Smooth muscle cell (in vitro differentiated cells): ENCODE measurements around the gene AQP12A. TPM values are rescaled to one million over a fixed set of nuclear protein-coding genes. Genes with fewer than 3 reads are reported as not detected.

Experiments used
- DNase-seq: peaks from one replicate; lab custom pipeline; 2025; ENCODE audit not compliant: unreplicated experiment; lab: John Stamatoyannopoulos, UW
- H2AFZ ChIP-seq: fragments of 200-600 bp; sonication (generic); 2 replicates; pipeline ENCODE4 v1.6.0; 2016; ENCODE audit warnings: antibody characterized with exemption, low read depth, mild to moderate bottlenecking
- H3F3A ChIP-seq: fragments of 200-600 bp; sonication (generic); 2 replicates; pipeline ENCODE4 v1.6.0; 2017; ENCODE audit warnings: antibody characterized with exemption, low read depth
- H3K27ac ChIP-seq: fragments of 200-600 bp; sonication (generic); 2 replicates; pipeline ENCODE4 v1.5.1; 2016; ENCODE audit warnings: low read depth, mild to moderate bottlenecking
- H3K27me3 ChIP-seq: fragments of 200-600 bp; sonication (generic); 2 replicates; pipeline ENCODE4 v1.6.1; 2016; ENCODE audit warnings: low read depth, mild to moderate bottlenecking
- H3K36me3 ChIP-seq: fragments of 200-600 bp; sonication (generic); 2 replicates; pipeline ENCODE4 v1.5.1; 2016; ENCODE audit warnings: low read depth
- H3K4me1 ChIP-seq: fragments of 200-600 bp; sonication (generic); 2 replicates; pipeline ENCODE4 v1.5.1; 2016; ENCODE audit warnings: low read depth
- H3K4me2 ChIP-seq: fragments of 200-600 bp; sonication (generic); 2 replicates; pipeline ENCODE4 v1.6.0; 2016; ENCODE audit warnings: mild to moderate bottlenecking
- H3K4me3 ChIP-seq: fragments of 200-600 bp; sonication (generic); 2 replicates; pipeline ENCODE4 v1.5.1; 2016; ENCODE audit warnings: mild to moderate bottlenecking
- H3K79me2 ChIP-seq: fragments of 200-600 bp; sonication (generic); 2 replicates; pipeline ENCODE4 v1.6.0; 2016; ENCODE audit warnings: low read depth, mild to moderate bottlenecking
- H3K9ac ChIP-seq: fragments of 200-600 bp; sonication (generic); 2 replicates; pipeline ENCODE4 v1.6.0; 2016; ENCODE audit warnings: low read depth
- H3K9me3 ChIP-seq: fragments of 200-600 bp; sonication (generic); replicated peaks from 2 replicates; pipeline ENCODE4 v1.5.1; 2016; ENCODE audit warnings: low read depth
- H4K20me1 ChIP-seq: fragments of 200-600 bp; sonication (generic); 2 replicates; pipeline ENCODE4 v1.6.0; 2016; ENCODE audit warnings: low read depth
- WGBS: methylation state at CpG from one replicate; pipeline ENCODE4 v1.1.7; 2016; ENCODE audit warnings: low lambda C conversion rate; 5-methylcytosine and 5-hydroxymethylcytosine counted together
- polyA plus RNA-seq: library from polyadenylated mRNA; unstranded; fragments of >200 nt; fragmentation: Nextera tagmentation; extraction: Ambion mirVana; gene quantifications from 2 replicates; pipeline ENCODE4 v1.2.1, GENCODE V29; 2016
- total RNA-seq: library from RNA; depleted of rRNA; stranded (reverse); fragments of >200 nt; gene quantifications from 2 replicates; pipeline ENCODE4 v1.2.3, GENCODE V29; 2014
- TF ChIP-seq, protein P1 (sequence below): fragments of 200-600 bp; sonication (generic); IDR thresholded peaks from 2 replicates; pipeline ENCODE4 v1.5.1; 2017; ENCODE audit warnings: borderline replicate concordance, mild to moderate bottlenecking, antibody characterized with exemption; ENCODE audit not compliant: insufficient read depth, poor library complexity, severe bottlenecking

The AQP12A gene
- total and polyA plus RNA-seq, 2 experiments from 2014 or later: not detected

DNA sequence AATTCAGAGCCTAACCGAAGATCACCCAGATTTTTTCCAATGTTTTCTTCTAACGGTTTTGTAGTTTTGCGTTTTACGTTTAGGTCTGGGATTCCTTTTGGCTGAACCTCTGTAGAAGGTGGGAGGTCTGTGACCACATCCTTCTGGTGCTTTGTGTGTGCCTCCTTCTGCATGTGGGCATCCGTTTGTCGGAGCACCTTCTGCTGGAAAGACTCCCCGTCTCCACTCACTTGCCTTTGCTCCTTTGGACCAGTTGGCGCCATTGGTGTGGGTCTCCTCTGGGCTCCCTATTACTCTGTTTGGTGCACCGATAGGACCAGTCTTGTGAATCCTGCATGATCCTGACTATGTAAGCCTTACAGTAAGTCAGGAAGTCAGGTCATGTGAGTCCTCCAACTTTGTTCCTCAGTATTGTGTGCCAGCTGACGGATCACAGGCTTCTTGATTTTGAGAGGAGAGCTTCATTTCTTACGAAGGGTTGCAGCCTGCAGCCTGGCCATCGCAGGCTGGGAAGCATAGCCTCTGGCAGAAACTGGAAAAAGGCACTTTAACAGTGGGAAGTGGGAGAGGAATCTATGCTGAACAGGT, 13.6 kb downstream of the AQP12A start:
- no peak overlapping the region for H3K27ac ChIP-seq
- H3K9ac ChIP-seq: no peak overlapping the region
- no peak overlapping the region for H3K4me3 ChIP-seq
- no peaks in the 10 kb centered on the region for H4K20me1 ChIP-seq
- H3K79me2 ChIP-seq: no peaks in the 10 kb centered on the region
- TF ChIP-seq, protein P1, sequence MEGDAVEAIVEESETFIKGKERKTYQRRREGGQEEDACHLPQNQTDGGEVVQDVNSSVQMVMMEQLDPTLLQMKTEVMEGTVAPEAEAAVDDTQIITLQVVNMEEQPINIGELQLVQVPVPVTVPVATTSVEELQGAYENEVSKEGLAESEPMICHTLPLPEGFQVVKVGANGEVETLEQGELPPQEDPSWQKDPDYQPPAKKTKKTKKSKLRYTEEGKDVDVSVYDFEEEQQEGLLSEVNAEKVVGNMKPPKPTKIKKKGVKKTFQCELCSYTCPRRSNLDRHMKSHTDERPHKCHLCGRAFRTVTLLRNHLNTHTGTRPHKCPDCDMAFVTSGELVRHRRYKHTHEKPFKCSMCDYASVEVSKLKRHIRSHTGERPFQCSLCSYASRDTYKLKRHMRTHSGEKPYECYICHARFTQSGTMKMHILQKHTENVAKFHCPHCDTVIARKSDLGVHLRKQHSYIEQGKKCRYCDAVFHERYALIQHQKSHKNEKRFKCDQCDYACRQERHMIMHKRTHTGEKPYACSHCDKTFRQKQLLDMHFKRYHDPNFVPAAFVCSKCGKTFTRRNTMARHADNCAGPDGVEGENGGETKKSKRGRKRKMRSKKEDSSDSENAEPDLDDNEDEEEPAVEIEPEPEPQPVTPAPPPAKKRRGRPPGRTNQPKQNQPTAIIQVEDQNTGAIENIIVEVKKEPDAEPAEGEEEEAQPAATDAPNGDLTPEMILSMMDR: no peak
- H3K36me3 ChIP-seq: no peaks in the 10 kb centered on the region
- WGBS: 87% methylated on average over 12 of the region's 12 CpGs
- H2AFZ ChIP-seq: no peak overlapping the region
- no peaks in the 10 kb centered on the region for H3F3A ChIP-seq
- no peaks in the 10 kb centered on the region for H3K4me1 ChIP-seq
- no peak overlapping the region for H3K4me2 ChIP-seq
- no peak for DNase-seq
- no peaks in the 10 kb centered on the region for H3K9me3 ChIP-seq
- H3K27me3 ChIP-seq: peaks cover 8% of the 10 kb centered on the region

DNA sequence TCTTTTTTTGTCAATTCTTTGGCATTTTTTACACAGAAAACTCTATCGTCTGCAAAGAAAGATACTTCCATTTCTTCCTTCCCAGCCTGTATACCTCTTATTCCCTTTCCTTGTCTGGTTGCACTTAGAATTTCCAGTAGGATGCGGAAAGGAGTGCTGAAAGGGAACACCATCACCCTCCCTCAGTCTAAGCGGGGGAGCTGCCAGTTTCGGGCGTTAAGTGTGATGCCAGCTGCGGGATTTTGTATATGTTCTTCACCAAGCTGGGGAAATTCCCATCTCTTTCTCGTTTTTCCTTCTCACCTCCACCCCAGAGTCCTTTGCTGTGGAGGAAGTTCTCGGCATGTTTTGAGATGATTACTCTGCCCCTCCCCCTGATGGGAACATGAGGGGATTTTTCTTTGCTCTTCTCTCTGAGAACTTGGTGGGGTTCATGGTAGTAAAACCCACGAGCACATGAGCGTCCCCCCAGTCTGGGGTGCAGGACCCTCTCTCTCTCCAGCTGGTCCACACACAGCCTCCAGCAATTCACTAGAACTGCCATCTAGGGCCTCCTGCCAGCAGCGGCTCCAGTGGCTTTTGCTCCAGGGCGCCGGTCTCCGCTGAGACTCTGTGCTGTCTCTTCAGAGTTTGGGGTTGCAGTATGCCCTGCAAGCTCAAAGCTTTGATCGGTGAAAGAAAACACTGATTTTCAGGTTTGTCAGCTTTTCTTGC, 15.5 kb downstream of the AQP12A start:
- Histone ChIP-seq H3K27me3 (peaks cover 8% of the 10 kb centered on the region), H3K27ac (no peak overlapping the region), H3K9me3 (no peaks in the 10 kb centered on the region), H3K9ac (no peak overlapping the region), H4K20me1 (no peaks in the 10 kb centered on the region), H3K79me2 (no peaks in the 10 kb centered on the region), H3K36me3 (no peaks in the 10 kb centered on the region), H3K4me1 (no peaks in the 10 kb centered on the region), H3K4me3 (no peak overlapping the region), H3K4me2 (no peak overlapping the region), H2AFZ (no peak overlapping the region), H3F3A (no peaks in the 10 kb centered on the region)
- WGBS: 79% methylated on average over 15 of the region's 15 CpGs
- DNase-seq: no peak
- TF ChIP-seq, protein P1: no peak

DNA sequence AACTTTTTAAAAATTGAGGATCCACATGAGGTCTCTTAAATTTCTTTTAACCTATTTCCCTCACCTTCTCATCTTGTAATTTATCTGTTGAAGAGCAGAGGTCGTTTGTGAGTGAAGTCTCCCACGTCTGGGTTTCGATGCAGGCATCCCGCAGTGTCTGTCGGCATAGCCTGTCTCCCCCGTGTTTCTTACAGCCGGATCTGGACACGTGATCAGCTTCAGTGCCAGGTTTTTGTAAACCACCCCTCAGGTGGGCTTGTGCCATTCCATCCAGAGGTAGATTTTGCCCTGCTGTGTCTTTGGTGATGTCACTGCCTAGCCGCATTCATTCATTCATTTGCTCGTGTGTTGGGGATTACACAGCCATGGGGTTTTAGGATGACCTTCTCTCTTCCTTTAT, 16.2 kb downstream of the AQP12A start:
- no peak overlapping the region for H2AFZ ChIP-seq
- no peak overlapping the region for H3K4me2 ChIP-seq
- H4K20me1 ChIP-seq: no peaks in the 10 kb centered on the region
- 75% methylated on average over 10 of the region's 10 CpGs for WGBS
- H3F3A ChIP-seq: no peaks in the 10 kb centered on the region
- no peaks in the 10 kb centered on the region for H3K36me3 ChIP-seq
- no peak overlapping the region for H3K9ac ChIP-seq
- TF ChIP-seq, protein P1: no peak
- no peak for DNase-seq
- no peak overlapping the region for H3K4me3 ChIP-seq
- H3K27ac ChIP-seq: no peak overlapping the region
- no peaks in the 10 kb centered on the region for H3K79me2 ChIP-seq
- no peaks in the 10 kb centered on the region for H3K4me1 ChIP-seq
- no peaks in the 10 kb centered on the region for H3K9me3 ChIP-seq
- H3K27me3 ChIP-seq: peaks cover 8% of the 10 kb centered on the region
